ENCODE data around the gene ZCCHC24.

DNA sequence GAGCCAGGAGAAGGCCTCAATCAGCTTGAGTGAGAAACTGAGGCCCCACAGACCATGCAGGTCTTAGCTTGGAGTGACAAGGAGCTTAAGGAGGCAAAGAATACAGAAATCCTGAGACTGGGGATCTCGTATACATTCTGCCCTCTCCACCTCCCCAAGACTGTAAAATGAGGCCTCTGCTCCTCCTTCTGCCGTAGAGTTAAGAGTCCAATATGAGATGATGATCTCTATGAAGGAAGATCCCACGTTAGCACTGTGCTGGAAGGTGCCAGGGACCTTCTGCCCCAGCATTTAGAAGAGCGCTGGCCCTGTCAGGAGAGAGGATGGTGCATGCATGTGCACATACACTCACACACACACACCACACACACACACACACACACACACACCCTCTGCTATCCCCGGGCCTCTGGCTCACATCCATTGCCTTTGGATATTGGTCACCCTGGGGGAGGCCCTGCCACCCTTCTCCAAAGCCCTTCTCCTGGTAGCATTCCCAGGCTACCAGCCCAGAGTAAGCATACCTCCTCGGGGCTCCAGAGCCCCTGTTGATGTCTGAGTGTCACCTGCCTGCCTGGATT is 15.0 kb downstream of the ZCCHC24 start:
- TF ChIP-seq, protein P1, sequence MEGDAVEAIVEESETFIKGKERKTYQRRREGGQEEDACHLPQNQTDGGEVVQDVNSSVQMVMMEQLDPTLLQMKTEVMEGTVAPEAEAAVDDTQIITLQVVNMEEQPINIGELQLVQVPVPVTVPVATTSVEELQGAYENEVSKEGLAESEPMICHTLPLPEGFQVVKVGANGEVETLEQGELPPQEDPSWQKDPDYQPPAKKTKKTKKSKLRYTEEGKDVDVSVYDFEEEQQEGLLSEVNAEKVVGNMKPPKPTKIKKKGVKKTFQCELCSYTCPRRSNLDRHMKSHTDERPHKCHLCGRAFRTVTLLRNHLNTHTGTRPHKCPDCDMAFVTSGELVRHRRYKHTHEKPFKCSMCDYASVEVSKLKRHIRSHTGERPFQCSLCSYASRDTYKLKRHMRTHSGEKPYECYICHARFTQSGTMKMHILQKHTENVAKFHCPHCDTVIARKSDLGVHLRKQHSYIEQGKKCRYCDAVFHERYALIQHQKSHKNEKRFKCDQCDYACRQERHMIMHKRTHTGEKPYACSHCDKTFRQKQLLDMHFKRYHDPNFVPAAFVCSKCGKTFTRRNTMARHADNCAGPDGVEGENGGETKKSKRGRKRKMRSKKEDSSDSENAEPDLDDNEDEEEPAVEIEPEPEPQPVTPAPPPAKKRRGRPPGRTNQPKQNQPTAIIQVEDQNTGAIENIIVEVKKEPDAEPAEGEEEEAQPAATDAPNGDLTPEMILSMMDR (IDR thresholded peaks at IDR 0.05) = no peak
- no peak for TF ChIP-seq POLR2A (IDR thresholded peaks at IDR 0.05)
